NCI-H2196 (cell line): ENCODE data around the gene EGR4.
A peak's percentile ranks its signal among the peaks of the same experiment; 100 is the strongest.

Source experiments
- DNase-seq: peaks from one replicate; lab custom pipeline; 2025; ENCODE audit not compliant: unreplicated experiment; lab: John Stamatoyannopoulos, UW

The EGR4 gene

GRCh38 chr2:73293534-73294171 lies at the start of gene EGR4:
EGR4 (minus strand) TSS chr2:73293548; CDS start chr2:73293317, 231 bp downstream.
- DNase-seq: peak; percentile 75

- DNase-seq: no peak
Measured at GRCh38 chr2:73341039-73341438, 47.7 kb upstream of the EGR4 start.

DNA sequence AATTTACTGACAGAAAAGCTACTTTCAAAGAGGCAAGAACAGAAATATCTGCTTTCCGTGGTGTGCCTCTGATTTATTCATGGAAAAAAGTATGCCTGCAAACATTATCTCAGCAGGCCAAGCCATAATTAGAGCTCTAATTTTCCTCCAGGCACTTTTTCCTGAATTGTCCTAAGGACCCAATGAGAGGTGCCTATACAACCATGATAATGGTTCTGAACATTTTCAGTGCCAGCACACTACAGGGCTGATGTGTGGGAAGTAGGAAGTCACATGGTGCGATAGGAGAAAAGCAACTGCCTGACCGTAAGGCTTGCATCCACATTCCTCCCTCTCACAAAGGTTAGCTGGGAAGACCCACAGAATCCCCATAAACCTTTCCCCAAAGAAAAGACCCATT lies 45.9 kb upstream of the EGR4 start:
- DNase-seq: no peak

- DNase-seq: no peak
Measured at GRCh38 chr2:73337828-73338227, 44.5 kb upstream of the EGR4 start.

- DNase-seq: no peak
Measured at GRCh38 chr2:73334620-73335019, 41.3 kb upstream of the EGR4 start.

DNA sequence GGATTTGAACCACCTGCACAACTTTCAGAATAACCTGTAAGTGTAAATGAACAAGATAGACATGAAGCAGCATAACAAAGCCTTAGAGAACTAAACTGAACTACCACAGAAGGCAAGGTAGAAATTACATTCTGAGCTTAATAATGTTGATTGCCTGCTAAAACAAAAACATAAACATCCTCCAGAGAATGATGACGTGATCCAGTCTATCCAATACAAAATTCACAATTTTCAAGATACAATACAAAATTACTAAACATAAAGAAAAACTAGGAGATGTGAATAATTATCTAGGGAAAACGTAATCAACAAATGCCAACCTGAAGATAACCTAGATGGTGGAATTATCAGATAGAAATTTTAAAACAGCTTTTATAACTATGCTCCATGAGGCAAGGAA lies 40.7 kb upstream of the EGR4 start:
- DNase-seq: no peak

GRCh38 chr2:73333564-73333963 lies 40.2 kb upstream of the EGR4 start:
- no peak for DNase-seq

- DNase-seq: no peak
Measured at GRCh38 chr2:73324126-73324725, 30.9 kb upstream of the EGR4 start.

DNA sequence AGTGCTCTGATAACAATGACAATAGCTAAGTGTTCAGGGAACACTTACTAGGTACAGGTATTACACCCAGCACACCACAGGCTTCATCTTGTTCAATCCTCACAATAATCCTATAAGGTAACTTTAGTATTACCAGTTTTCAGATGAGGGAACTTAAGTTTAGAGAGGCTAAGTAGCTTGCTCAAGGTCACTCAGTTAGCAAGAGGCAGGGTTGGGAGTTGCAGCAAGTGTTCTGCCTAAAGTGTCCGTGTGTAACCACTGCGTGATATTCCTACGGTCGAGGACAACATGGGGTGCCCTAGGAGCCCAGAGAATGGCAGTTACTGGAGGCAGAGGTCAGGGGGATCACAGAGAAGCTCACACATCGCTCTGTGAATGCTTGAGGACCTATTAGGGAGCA lies 30.2 kb upstream of the EGR4 start:
- DNase-seq: no peak

- DNase-seq: no peak
Measured at GRCh38 chr2:73314441-73314840, 21.1 kb upstream of the EGR4 start.

- DNase-seq: peak; percentile 4
Measured at GRCh38 chr2:73307720-73308119, 14.4 kb upstream of the EGR4 start.

DNA sequence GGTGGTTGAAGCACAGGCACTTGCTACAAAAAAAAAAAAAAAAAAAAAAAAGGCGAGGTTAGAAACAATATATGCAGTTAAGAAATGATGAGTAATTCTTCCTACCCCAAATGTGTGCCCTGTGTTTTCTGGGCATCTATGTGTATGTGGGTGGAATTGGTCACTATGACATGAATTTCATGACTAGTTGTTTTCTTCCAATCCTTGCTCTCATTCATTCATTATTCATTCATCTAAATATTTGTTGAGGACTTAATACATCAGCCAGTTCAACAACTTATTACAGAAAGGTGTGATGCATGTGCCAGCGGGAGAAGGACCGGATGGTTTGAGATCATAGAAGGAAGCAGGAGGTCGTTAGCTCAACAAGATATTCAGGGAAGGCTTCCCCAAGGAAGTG lies 8.3 kb upstream of the EGR4 start:
- no peak for DNase-seq

GRCh38 chr2:73300926-73301325 lies 7.6 kb upstream of the EGR4 start:
- DNase-seq: no peak

DNA sequence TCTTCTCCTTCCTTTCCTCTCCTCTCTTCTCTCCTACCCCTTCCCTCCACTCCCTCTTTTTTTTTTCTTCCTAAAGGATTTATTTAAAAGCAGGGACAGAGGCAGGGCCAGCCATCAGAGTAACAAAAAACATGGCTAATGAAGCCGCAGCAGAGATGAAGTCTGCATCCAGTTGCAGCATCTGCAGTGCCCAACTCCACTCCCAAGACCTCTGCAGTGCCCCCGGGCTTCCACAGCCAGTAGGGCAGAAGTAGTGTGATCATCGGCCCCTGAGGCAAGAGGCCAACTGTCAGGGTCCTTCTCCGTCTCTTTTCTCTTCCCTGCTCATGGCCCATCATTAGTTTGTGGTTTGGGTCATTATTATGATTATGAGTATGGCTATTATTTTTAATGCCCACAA lies 4.2 kb upstream of the EGR4 start:
- DNase-seq: no peak

- no peak for DNase-seq
Measured at GRCh38 chr2:73297151-73297559, 3.8 kb upstream of the EGR4 start.

DNA sequence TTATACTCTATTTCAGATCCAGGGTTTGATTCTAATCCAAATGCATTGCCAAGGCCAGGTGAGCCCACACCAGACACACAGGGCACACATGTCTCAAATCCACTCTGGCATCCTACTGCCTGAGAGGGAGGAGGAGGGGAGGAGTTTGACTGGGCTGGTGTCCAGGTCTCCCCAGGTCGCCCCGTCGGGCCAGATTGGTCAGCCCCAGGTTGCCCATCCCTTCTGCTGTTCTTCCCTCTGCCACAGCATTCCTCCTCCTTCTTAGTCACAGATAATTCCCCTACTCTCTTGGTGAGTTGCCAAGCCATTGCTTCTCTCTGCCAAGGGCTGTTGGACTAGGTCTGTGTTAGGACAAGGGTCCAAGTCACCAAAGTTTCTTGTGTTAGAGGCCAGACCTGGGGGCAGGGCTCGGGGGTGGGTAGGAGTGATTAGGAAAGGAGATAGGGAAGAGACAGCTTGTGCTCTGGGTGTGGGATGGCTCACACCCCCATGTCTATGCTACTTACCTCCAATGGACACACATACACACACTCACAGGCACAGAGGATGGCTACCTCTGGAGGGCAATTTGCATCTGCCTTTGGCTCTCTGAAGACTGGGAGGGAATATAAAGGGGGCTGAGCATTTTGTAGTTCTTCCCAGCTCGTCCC lies 2.5 kb upstream of the EGR4 start:
- DNase-seq: no peak

- no peak for DNase-seq
Measured at GRCh38 chr2:73294239-73294638, 891 bp upstream of the EGR4 start.

- no peak for DNase-seq
Measured at GRCh38 chr2:73292906-73293533, 328 bp downstream of the EGR4 start.

DNA sequence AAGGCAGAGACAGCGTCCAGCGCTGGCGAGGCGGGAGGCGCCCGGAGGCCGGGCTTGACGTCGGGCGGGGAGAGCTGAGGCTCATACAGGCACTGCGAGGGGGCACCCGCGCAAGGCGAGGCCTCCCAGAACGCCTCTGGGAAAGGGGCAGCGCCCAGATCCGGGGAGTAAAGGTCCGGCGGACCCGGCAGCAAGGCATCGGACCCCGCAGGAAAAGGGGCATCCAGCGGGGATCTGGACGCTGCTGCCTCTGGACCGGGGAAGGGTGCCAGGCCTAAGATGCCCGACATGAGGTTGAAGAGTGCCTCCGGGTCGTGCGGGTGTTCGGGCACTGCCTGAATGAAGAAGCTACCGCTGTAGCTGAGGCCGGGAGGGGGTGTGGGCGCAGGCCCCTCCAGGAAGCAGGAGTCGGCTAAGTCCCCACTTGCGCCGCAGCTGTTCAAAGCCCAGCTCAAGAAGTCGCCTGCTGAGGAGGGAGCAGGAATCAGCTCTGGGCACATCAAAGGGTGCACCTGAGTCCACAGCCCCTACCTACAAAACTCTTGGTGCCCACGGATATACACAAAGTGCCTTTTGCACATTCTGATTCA lies 937 bp downstream of the EGR4 start:
- no peak for DNase-seq

GRCh38 chr2:73291461-73292315 lies 1.7 kb downstream of the EGR4 start:
- DNase-seq: no peak

DNA sequence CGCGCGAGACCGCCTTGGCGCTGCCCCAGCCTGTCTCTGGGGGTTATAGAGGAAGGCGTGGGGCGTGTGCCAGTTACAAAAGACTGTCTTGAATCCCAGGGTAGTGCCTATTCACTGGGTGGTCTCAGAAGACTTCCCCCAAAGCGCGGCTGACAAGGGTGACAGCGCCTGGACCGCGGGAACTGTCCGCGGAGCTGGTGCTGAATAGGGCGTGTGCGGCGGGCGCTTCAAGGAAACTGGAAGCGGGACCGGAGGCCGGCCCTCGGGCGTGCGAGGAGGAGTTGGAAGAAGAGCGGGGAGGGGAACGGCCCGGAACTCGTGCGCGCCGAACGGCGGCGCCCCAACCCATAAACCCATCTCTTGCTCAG lies 2.3 kb downstream of the EGR4 start:
- no peak for DNase-seq
